Progenitor cell of endocrine pancreas (in vitro differentiated cells): ENCODE measurements around the gene CD81. TPM values are rescaled to one million over a fixed set of nuclear protein-coding genes. Genes with fewer than 3 reads are reported as not detected.

Experiments used
- DNase-seq: peaks from one replicate; pipeline ENCODE4 v3.0.0; 2021; ENCODE audit warnings: low spot score; ENCODE audit not compliant: unreplicated experiment
- H3K27ac Mint-ChIP-seq: 2 replicates; pipeline ENCODE4 v1.8.0; 2021; ENCODE audit warnings: mild to moderate bottlenecking, moderate library complexity, mixed read lengths
- H3K27me3 Mint-ChIP-seq: 2 replicates; pipeline ENCODE4 v1.8.0; 2021; ENCODE audit warnings: mixed read lengths
- H3K36me3 Mint-ChIP-seq: 2 replicates; pipeline ENCODE4 v1.8.0; 2022; ENCODE audit warnings: mixed read lengths; ENCODE audit not compliant: insufficient read depth
- H3K4me1 Mint-ChIP-seq: 2 replicates; pipeline ENCODE4 v1.8.0; 2021; ENCODE audit warnings: low read depth, mixed read lengths
- H3K4me3 Mint-ChIP-seq: 2 replicates; pipeline ENCODE4 v1.8.0; 2021; ENCODE audit warnings: low read depth, mild to moderate bottlenecking, moderate library complexity, mixed read lengths
- H3K9me3 Mint-ChIP-seq: 2 replicates; pipeline ENCODE4 v1.8.0; 2021; ENCODE audit warnings: low read depth, mixed read lengths
- total RNA-seq: library from RNA; stranded (reverse); gene quantifications from 2 replicates; pipeline ENCODE4 v1.2.1, GENCODE V29; 2021
- TF ChIP-seq, protein P1 (sequence below): fragments of 200-600 bp; sonication (generic); IDR thresholded peaks from one replicate; pipeline ENCODE4 v1.5.0; 2021; ENCODE audit warnings: antibody characterized with exemption, mild to moderate bottlenecking; ENCODE audit not compliant: unreplicated experiment

CD81 gene
- total RNA-seq, 1 donor from 2014 or later: 166 TPM

DNA sequence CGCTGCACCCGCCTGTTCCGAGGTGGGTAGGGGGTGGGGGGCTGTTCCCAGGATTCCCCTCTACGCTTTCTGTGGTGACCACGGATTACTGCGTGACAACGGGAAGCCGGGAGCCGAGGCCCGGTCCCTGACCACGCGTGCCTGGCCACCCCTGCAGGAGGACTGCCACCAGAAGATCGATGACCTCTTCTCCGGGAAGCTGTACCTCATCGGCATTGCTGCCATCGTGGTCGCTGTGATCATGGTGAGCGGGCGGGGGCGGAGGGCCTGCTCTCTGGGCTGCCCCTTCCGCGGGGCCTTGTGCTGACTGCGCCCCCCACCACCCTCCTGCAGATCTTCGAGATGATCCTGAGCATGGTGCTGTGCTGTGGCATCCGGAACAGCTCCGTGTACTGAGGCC lies 19.4 kb downstream of the CD81 start:
- Mint-ChIP-seq H3K4me1 (peaks cover 2% of the 10 kb centered on the region), H3K36me3 (no peaks in the 10 kb centered on the region), H3K4me3 (no peak overlapping the region), H3K9me3 (no peaks in the 10 kb centered on the region), H3K27me3 (no peaks in the 10 kb centered on the region), H3K27ac (no peak overlapping the region)
- no peak for DNase-seq
- TF ChIP-seq, protein P1, sequence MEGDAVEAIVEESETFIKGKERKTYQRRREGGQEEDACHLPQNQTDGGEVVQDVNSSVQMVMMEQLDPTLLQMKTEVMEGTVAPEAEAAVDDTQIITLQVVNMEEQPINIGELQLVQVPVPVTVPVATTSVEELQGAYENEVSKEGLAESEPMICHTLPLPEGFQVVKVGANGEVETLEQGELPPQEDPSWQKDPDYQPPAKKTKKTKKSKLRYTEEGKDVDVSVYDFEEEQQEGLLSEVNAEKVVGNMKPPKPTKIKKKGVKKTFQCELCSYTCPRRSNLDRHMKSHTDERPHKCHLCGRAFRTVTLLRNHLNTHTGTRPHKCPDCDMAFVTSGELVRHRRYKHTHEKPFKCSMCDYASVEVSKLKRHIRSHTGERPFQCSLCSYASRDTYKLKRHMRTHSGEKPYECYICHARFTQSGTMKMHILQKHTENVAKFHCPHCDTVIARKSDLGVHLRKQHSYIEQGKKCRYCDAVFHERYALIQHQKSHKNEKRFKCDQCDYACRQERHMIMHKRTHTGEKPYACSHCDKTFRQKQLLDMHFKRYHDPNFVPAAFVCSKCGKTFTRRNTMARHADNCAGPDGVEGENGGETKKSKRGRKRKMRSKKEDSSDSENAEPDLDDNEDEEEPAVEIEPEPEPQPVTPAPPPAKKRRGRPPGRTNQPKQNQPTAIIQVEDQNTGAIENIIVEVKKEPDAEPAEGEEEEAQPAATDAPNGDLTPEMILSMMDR: no peak

DNA sequence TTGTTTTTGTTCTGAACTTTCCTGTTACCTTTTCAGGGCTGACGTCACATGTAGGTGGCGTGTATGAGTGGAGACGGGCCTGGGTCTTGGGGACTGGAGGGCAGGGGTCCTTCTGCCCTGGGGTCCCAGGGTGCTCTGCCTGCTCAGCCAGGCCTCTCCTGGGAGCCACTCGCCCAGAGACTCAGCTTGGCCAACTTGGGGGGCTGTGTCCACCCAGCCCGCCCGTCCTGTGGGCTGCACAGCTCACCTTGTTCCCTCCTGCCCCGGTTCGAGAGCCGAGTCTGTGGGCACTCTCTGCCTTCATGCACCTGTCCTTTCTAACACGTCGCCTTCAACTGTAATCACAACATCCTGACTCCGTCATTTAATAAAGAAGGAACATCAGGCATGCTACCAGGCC lies 19.9 kb downstream of the CD81 start:
- Mint-ChIP-seq H3K4me1 (peaks cover 4% of the 10 kb centered on the region), H3K4me3 (no peak overlapping the region), H3K27ac (no peak overlapping the region), H3K9me3 (no peaks in the 10 kb centered on the region), H3K36me3 (no peaks in the 10 kb centered on the region), H3K27me3 (no peaks in the 10 kb centered on the region)
- TF ChIP-seq, protein P1: no peak
- DNase-seq: no peak

DNA sequence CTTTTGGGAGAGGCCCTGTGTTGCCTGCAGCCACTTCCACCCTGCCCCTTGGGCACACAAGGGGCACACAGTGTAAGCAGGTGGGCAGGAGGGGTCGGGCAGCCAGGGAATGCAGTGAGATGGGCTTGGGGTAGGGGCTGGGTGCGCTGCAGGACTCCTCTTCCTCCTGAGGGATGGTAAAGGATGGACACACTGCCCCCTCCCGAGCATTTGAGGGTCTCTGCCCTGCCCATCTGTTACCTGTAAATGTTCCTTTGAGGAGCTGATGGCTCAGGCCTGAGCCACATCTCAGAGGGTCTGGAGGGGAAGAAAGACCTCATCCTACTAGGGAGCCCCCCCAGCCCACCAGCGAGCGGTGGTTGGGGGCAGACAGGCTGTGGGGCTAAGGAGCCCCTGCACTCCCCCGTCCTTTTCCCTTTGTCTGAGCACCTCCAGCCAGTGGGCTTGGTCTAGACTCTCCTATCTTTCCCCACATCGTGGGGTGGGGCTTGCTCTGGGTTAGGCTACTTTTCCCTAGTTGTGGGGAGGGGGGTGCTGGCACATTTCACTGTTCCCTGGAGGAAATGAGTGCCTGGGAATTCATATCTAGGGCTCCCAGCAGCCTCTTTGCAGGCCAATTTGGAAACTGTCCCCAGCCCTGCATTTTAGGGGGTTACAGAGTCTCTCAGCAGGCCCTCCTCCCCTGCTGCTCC lies 21.7 kb downstream of the CD81 start:
- peak overlapping the region; percentile 62 for H3K27ac Mint-ChIP-seq
- peaks cover 4% of the 10 kb centered on the region for H3K4me1 Mint-ChIP-seq
- H3K27me3 Mint-ChIP-seq: no peaks in the 10 kb centered on the region
- peak overlapping the region; percentile 85 for H3K4me3 Mint-ChIP-seq
- H3K36me3 Mint-ChIP-seq: peaks cover 1% of the 10 kb centered on the region
- DNase-seq: no peak
- TF ChIP-seq, protein P1: no peak
- no peaks in the 10 kb centered on the region for H3K9me3 Mint-ChIP-seq

DNA sequence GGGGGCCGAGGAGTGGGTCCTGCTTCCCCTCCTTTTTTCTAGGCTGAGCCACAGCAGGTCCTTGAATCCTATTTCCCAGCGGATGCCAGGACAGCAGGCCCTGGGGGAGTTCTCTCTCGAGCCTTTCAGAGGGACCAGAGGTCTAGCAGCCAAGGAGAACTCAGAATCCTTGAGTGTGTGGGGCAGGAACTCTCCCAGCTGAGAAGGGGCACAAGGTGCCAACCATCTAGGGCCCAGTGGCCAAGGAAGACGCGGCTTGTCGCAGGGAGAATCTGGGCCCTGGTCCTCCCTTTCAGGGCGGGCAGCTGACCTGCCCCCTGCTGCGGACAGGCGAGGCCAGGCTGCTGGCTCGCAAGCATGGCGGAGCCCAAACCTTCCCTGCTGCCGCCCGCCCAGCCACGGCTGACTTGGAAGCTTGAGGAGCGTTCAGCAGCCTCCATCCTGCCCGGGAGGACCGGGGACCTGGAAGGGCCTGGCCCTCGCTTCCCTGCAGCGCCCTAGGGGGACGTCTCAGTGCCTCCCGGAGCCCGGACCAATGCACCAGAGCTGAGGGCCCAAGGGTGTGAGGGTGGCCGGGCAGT lies 22.5 kb downstream of the CD81 start:
- TF ChIP-seq, protein P1: no peak
- Mint-ChIP-seq H3K27ac (peak overlapping the region; percentile 62), H3K36me3 (peaks cover 3% of the 10 kb centered on the region), H3K27me3 (no peaks in the 10 kb centered on the region), H3K9me3 (no peaks in the 10 kb centered on the region), H3K4me1 (peaks cover 4% of the 10 kb centered on the region), H3K4me3 (peak overlapping the region; percentile 85)
- no peak for DNase-seq

DNA sequence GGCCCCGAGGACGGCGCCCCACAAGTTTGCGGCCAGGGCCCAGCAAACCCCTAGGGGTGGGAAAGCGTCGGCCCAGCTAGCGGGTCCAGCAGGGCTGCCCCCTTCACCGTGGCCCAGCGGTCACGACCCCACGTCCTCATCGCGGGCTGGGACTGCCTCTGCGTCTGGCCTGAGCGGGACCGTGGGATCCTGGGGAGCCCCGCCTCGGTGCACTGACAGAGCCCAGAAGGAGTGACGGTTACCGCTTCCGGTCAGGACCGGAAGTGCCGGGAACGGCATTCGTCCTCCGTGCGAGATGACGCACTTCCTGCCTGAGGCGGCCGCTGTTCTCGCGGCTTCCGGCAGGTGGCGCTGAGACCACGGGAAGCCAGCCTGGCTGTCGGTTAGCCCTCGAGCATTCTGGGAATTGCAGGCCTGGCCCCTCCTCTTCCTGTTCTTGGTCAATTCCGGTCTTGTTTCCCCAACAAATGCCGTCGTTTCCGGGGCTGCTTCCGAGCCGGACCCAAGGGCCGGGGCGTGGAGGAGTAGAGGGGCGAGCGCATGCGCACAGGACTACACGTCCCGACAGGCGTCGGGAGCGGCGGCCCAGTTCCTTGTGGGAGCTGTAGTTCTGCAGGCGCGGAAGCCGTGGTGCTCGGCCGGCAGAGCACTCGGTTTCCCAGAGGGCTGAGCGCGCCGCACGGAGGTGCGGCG lies 23.1 kb downstream of the CD81 start, which contains the start of gene TSSC4:
Gene TSSC4, plus strand, starts transcription at position 682 of the 693 bp plus-strand sequence. CDS start 1,884 bp downstream, outside the sequence.
- peak; percentile 100 for DNase-seq
- H3K36me3 Mint-ChIP-seq: peaks cover 3% of the 10 kb centered on the region
- H3K27ac Mint-ChIP-seq: peak within 1 kb of the TSS; percentile 86
- no peaks in the 10 kb centered on the region for H3K27me3 Mint-ChIP-seq
- peak within 1 kb of the TSS; percentile 85 for H3K4me3 Mint-ChIP-seq
- H3K9me3 Mint-ChIP-seq: no peaks in the 10 kb centered on the region
- peaks cover 4% of the 10 kb centered on the region for H3K4me1 Mint-ChIP-seq
- TF ChIP-seq, protein P1: peak; percentile 99
